CD14-positive monocyte (primary cell): ENCODE measurements around the gene FIZ1. TPM values are rescaled to one million over a fixed set of nuclear protein-coding genes. Genes with fewer than 3 reads are reported as not detected.

ENCODE experiments used
- DNase-seq, 3 donors: peaks; one replicate each; pipeline ENCODE4 v3.0.0-alpha.2; 2011 to 2022
- H2AFZ ChIP-seq: 2 replicates; pipeline ENCODE4 v1.6.0; 2012; ENCODE audit warnings: mild to moderate bottlenecking, low read depth, low read length, inconsistent platforms; ENCODE audit not compliant: insufficient read depth, poor library complexity, severe bottlenecking
- H3K27ac ChIP-seq, 2 donors: 1 replicate in 1 of 2; 2 replicates in 1 of 2; pipeline ENCODE4 v1.5.1; 2012 to 2013; ENCODE audit warnings: low read length in 2 of 2, control low read depth in 1 of 2, inconsistent platforms in 1 of 2, low read depth in 1 of 2, mild to moderate bottlenecking in 1 of 2
- H3K27me3 ChIP-seq, 2 donors: one replicate each; pipeline versions ENCODE4 v1.6.0 to v1.6.1; 2011 to 2013; ENCODE audit warnings: low read length in 2 of 2; ENCODE audit not compliant: control insufficient read depth in 2 of 2, insufficient read depth in 2 of 2
- H3K36me3 ChIP-seq, 2 donors: replicated peaks in 1 of 2; 1 replicate in 1 of 2; 2 replicates in 1 of 2; pipeline versions ENCODE4 v1.5.1 to v1.6.1; 2012 to 2013; ENCODE audit warnings: low read length in 2 of 2, control low read depth in 1 of 2, inconsistent platforms in 1 of 2, mild to moderate bottlenecking in 1 of 2; ENCODE audit not compliant: insufficient read depth in 2 of 2, control insufficient read depth in 1 of 2
- H3K4me1 ChIP-seq, 2 donors: 1 replicate in 1 of 2; 2 replicates in 1 of 2; pipeline versions ENCODE4 v1.5.1 to v1.6.1; 2012 to 2013; ENCODE audit warnings: low read length in 2 of 2, control low read depth in 1 of 2, inconsistent platforms in 1 of 2, mild to moderate bottlenecking in 1 of 2, moderate library complexity in 1 of 2; ENCODE audit not compliant: insufficient read depth in 2 of 2, control insufficient read depth in 1 of 2
- H3K4me2 ChIP-seq: replicated peaks from 2 replicates; pipeline ENCODE3; 2012; ENCODE audit warnings: low read length, moderate library complexity, mild to moderate bottlenecking; ENCODE audit not compliant: poor library complexity, severe bottlenecking; ENCODE audit errors: extremely low read depth
- H3K4me3 ChIP-seq, 3 experiments: fragments of 200-600 bp in 1 of 3; sonication (generic) in 1 of 3; replicated peaks in 1 of 3; 1 replicate in 2 of 3; 2 replicates in 1 of 3; pipeline ENCODE4 v1.5.1; 2011 to 2013; ENCODE audit warnings: low read length in 3 of 3, mild to moderate bottlenecking in 3 of 3, control low read depth in 2 of 3, low read depth in 2 of 3, inconsistent platforms in 1 of 3, moderate library complexity in 1 of 3
- H3K79me2 ChIP-seq: 2 replicates; pipeline ENCODE4 v1.6.0; 2012; ENCODE audit warnings: mild to moderate bottlenecking, control low read depth, inconsistent platforms, low read length, moderate library complexity; ENCODE audit not compliant: insufficient read depth
- H3K9ac ChIP-seq: 2 replicates; pipeline ENCODE4 v1.6.0; 2017; ENCODE audit warnings: low read length, mild to moderate bottlenecking; ENCODE audit not compliant: insufficient read depth, poor library complexity, severe bottlenecking
- H3K9me3 ChIP-seq, 2 donors: replicated peaks in 1 of 2; 1 replicate in 1 of 2; 2 replicates in 1 of 2; pipeline versions ENCODE4 v1.5.1 to v1.6.1; 2012 to 2013; ENCODE audit warnings: low read length in 2 of 2, control low read depth in 1 of 2; ENCODE audit not compliant: control insufficient read depth in 1 of 2, insufficient read depth in 1 of 2
- H4K20me1 ChIP-seq: 2 replicates; pipeline ENCODE4 v1.6.0; 2012; ENCODE audit warnings: mild to moderate bottlenecking, low read length, control low read depth, moderate library complexity; ENCODE audit not compliant: insufficient read depth
- H3K27ac Mint-ChIP-seq, 7 donors: one replicate each; pipeline ENCODE4 v1.8.0; 2020; ENCODE audit warnings: mild to moderate bottlenecking in 7 of 7, mixed read lengths in 7 of 7, moderate library complexity in 6 of 7, inconsistent platforms in 2 of 7
- H3K27me3 Mint-ChIP-seq, 3 donors: one replicate each; pipeline ENCODE4 v1.8.0; 2021 to 2022; ENCODE audit warnings: low read depth in 3 of 3, mild to moderate bottlenecking in 3 of 3, mixed read lengths in 3 of 3, moderate library complexity in 3 of 3, inconsistent platforms in 1 of 3
- H3K36me3 Mint-ChIP-seq, 2 donors: one replicate each; pipeline ENCODE4 v1.8.0; 2020; ENCODE audit warnings: mixed read lengths in 2 of 2, inconsistent platforms in 1 of 2, mild to moderate bottlenecking in 1 of 2
- H3K4me1 Mint-ChIP-seq: one replicate; pipeline ENCODE4 v1.8.0; 2020; ENCODE audit warnings: mild to moderate bottlenecking, mixed read lengths
- H3K4me3 Mint-ChIP-seq, 2 donors: one replicate each; pipeline ENCODE4 v1.8.0; 2020; ENCODE audit warnings: mild to moderate bottlenecking in 2 of 2, mixed read lengths in 2 of 2, moderate library complexity in 1 of 2
- H3K9me3 Mint-ChIP-seq, 7 donors: one replicate each; pipeline ENCODE4 v1.8.0; 2020 to 2022; ENCODE audit warnings: mixed read lengths in 7 of 7, mild to moderate bottlenecking in 6 of 7, moderate library complexity in 6 of 7, inconsistent platforms in 2 of 7
- CTCF ChIP-seq: fragments of 200-600 bp; IDR thresholded peaks from one replicate; pipeline ENCODE4 v1.8.0; 2022; ENCODE audit warnings: antibody characterized with exemption, mild to moderate bottlenecking
- WGBS: methylation state at CpG from one replicate; pipeline ENCODE4 v1.1.5; 2013; ENCODE audit warnings: missing lambda C conversion rate; ENCODE audit not compliant: insufficient coverage; 5-methylcytosine and 5-hydroxymethylcytosine counted together
- intact Hi-C, 2 donors: fragments of 100-400 bp; cut with micrococcal nuclease; formaldehyde crosslinking; loops; one replicate each; pipeline versions ENCODE4 v1.15.0 to v1.15.1; 2023
- polyA plus RNA-seq, 3 donors: library from polyadenylated mRNA; depleted of rRNA in 1 of 3; unstranded in 2 of 3; stranded (reverse) in 1 of 3; fragments of 300-500 nt in 2 of 3; fragments of >200 nt in 1 of 3; fragmentation: Illumina TruSeq in 2 of 3; gene quantifications; 1 replicate in 2 of 3; 2 replicates in 1 of 3; pipeline ENCODE4 v1.2.3, GENCODE V29; 2012 to 2021

The FIZ1 gene
- polyA plus RNA-seq, 3 donors: 1.2 to 2.6 (median 1.6) TPM

DNA sequence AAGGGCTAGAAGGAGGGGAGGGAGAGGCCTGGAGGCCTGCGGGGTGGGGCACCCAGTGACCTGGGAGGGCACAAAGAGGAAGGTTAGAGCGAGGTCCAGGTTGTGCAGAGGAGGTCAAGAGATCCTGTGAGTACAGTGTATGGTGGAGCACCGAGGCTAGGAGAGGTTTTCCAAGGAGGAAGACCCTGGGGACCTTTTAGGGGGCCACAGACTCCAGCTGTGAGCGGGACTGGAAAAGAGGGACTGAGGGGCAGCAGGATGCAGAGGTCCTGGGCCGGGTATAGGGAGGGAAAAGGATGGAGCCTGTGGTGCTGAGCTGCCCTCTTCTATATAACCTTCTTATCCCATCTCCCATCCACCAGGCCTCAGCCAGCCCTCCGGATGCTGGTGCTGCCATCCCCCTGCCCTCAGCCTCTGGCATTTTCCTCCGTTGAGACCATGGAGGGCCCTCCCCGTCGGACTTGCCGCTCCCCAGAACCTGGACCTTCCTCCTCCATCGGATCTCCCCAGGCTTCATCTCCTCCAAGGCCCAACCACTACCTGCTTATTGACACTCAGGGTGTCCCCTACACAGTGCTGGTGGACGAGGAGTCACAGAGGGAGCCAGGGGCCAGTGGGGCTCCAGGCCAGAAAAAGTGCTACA is 45.0 kb upstream of the FIZ1 start:
- peaks cover 31% of the 10 kb centered on the region for H3K79me2 ChIP-seq
- DNase-seq: no peak
- Mint-ChIP-seq H3K4me3 (peak overlapping the region; percentile 87 to 91), H3K4me1 (peaks cover 62% of the 10 kb centered on the region), H3K27ac (peak overlapping the region in 6 of 7 donors; percentile 53 to 91 (median 81)), H3K9me3 (peaks cover 0 to 7% (median 4%) of the 10 kb centered on the region in 7 donors), H3K36me3 (peaks cover 10 to 22% of the 10 kb centered on the region in 2 donors), H3K27me3 (peaks cover 7 to 29% (median 21%) of the 10 kb centered on the region in 3 donors)
- intact Hi-C loops: loop anchor here in 1 of 2 donors (5.0 kb wide), 1 partner anchor 37 kb away; the partner anchor contains the start of gene ZNF865
- peak overlapping the region; percentile 96 for H3K4me2 ChIP-seq
- peaks cover 0 to 3% of the 10 kb centered on the region in 2 donors for H3K9me3 ChIP-seq
- peaks cover 0 to 5% of the 10 kb centered on the region in 2 donors for H3K27me3 ChIP-seq
- peak overlapping the region in 1 of 2 donors; percentile 91 for H3K27ac ChIP-seq
- 67% methylated on average over 10 of the region's 12 CpGs for WGBS
- peak overlapping the region; percentile 74 for H2AFZ ChIP-seq
- peak overlapping the region; percentile 46 to 83 (median 59) for H3K4me3 ChIP-seq
- H4K20me1 ChIP-seq: peaks cover 12% of the 10 kb centered on the region
- H3K4me1 ChIP-seq: peaks cover 66 to 77% of the 10 kb centered on the region in 2 donors
- H3K36me3 ChIP-seq: peaks cover 11 to 13% of the 10 kb centered on the region in 2 donors
- TF ChIP-seq CTCF: no peak
- H3K9ac ChIP-seq: peak overlapping the region; percentile 74

- H3K27ac Mint-ChIP-seq: peak overlapping the region; percentile 53 to 91 (median 82)
- intact Hi-C loops: loop anchor here in 1 of 2 donors (5.0 kb wide), 1 partner anchor 37 kb away; the partner anchor contains the start of gene ZNF865
Measured at GRCh38 chr19:55643887-55644176, 44.5 kb upstream of the FIZ1 start.

More at GRCh38 chr19:55643887-55644176, 44.5 kb upstream of the FIZ1 start:
- Histone ChIP-seq H3K36me3 (peaks cover 11 to 13% of the 10 kb centered on the region in 2 donors), H3K4me3 (peak overlapping the region; percentile 46 to 83 (median 59)), H3K9me3 (peaks cover 0 to 3% of the 10 kb centered on the region in 2 donors), H3K27me3 (peaks cover 0 to 5% of the 10 kb centered on the region in 2 donors), H3K4me2 (peak overlapping the region; percentile 96), H4K20me1 (peaks cover 16% of the 10 kb centered on the region), H2AFZ (peak overlapping the region; percentile 74), H3K9ac (peak overlapping the region; percentile 74), H3K27ac (peak overlapping the region; percentile 28 to 91), H3K79me2 (peaks cover 31% of the 10 kb centered on the region), H3K4me1 (peaks cover 61 to 76% of the 10 kb centered on the region in 2 donors)
- Mint-ChIP-seq H3K9me3 (peaks cover 0 to 7% (median 5%) of the 10 kb centered on the region in 7 donors), H3K4me1 (peaks cover 60% of the 10 kb centered on the region), H3K4me3 (peak overlapping the region; percentile 87 to 91), H3K27me3 (peaks cover 5 to 28% (median 23%) of the 10 kb centered on the region in 3 donors), H3K36me3 (peaks cover 10 to 24% of the 10 kb centered on the region in 2 donors)
- DNase-seq: no peak
- under 1% methylated on average over 15 of the region's 15 CpGs for WGBS
- TF ChIP-seq CTCF: no peak
